IMR-90 (cell line): ENCODE measurements around the gene KMT2C. TPM values are rescaled to one million over a fixed set of nuclear protein-coding genes. Genes with fewer than 3 reads are reported as not detected.

Experiments
- ATAC-seq: fragments of 200-7000 bp; cut with Tn5 transposase; 2 replicates; pipeline ENCODE4 v1.9.1; 2020; ENCODE audit warnings: low read depth, mild to moderate bottlenecking, moderate library complexity
- BruUV-seq: library from RNA; stranded (reverse); fragments of 400-500 nt; replicated peaks from 2 replicates; lab custom pipeline; 2021; lab: Mats Ljungman, UMichigan
- CTCF ChIA-PET: fragments of 300-600 bp; formaldehyde crosslinking; extraction: SDS; loops from one replicate; lab custom pipeline; 2021; ENCODE audit warnings: antibody characterized with exemption; lab: Yijun Ruan, JAX
- POLR2A ChIA-PET: fragments of 300-600 bp; sonication (Branson Sonifier 250); formaldehyde crosslinking; loops from one replicate; lab custom pipeline; 2022; ENCODE audit warnings: antibody characterized with exemption; ENCODE audit not compliant: unreplicated experiment; lab: Charles Lee
- DNase-seq: peaks from one replicate; pipeline ENCODE4 v3.0.0; 2013
- H2AFZ ChIP-seq: replicated peaks from 2 replicates; pipeline ENCODE3; 2013; ENCODE audit warnings: low read length, mild to moderate bottlenecking; ENCODE audit not compliant: poor library complexity
- H2AK5ac ChIP-seq: 2 replicates; pipeline ENCODE4 v1.6.1; 2013; ENCODE audit warnings: low read depth, low read length, inconsistent platforms
- H2AK9ac ChIP-seq: replicated peaks from 2 replicates; pipeline ENCODE3; 2013; ENCODE audit warnings: mild to moderate bottlenecking, low read depth, low read length, moderate library complexity; ENCODE audit not compliant: poor library complexity
- H2BK120ac ChIP-seq: 2 replicates; pipeline ENCODE4 v1.6.1; 2013; ENCODE audit warnings: low read depth, low read length, inconsistent platforms
- H2BK15ac ChIP-seq: 3 replicates; pipeline ENCODE4 v1.6.1; 2013; ENCODE audit warnings: low read depth, low read length, inconsistent platforms
- H2BK20ac ChIP-seq: 2 replicates; pipeline ENCODE4 v1.6.1; 2013; ENCODE audit warnings: low read depth, mild to moderate bottlenecking, inconsistent platforms, low read length, moderate library complexity
- H2BK5ac ChIP-seq: 2 replicates; pipeline ENCODE4 v1.6.1; 2013; ENCODE audit warnings: mild to moderate bottlenecking, low read depth, low read length, inconsistent platforms; ENCODE audit not compliant: poor library complexity, severe bottlenecking
- H3K14ac ChIP-seq: replicated peaks from 2 replicates; pipeline ENCODE4 v1.6.1; 2013; ENCODE audit warnings: low read depth, low read length, inconsistent platforms
- H3K18ac ChIP-seq: 2 replicates; pipeline ENCODE4 v1.6.1; 2013; ENCODE audit warnings: low read depth, low read length, control low read depth
- H3K23ac ChIP-seq: 2 replicates; pipeline ENCODE4 v1.6.1; 2013; ENCODE audit warnings: low read depth, low read length, inconsistent platforms
- H3K27ac ChIP-seq: 2 replicates; pipeline ENCODE4 v1.5.1; 2013; ENCODE audit warnings: mild to moderate bottlenecking, control low read depth, low read length; ENCODE audit not compliant: insufficient read depth
- H3K27me3 ChIP-seq: 2 replicates; pipeline ENCODE4 v1.6.1; 2013; ENCODE audit warnings: low read length; ENCODE audit not compliant: control insufficient read depth, insufficient read depth
- H3K36me3 ChIP-seq: 2 replicates; pipeline ENCODE4 v1.6.1; 2013; ENCODE audit warnings: low read length, mixed read lengths; ENCODE audit not compliant: control insufficient read depth, insufficient read depth
- H3K4ac ChIP-seq: 2 replicates; pipeline ENCODE4 v1.6.1; 2013; ENCODE audit warnings: low read depth, low read length, inconsistent platforms
- H3K4me1 ChIP-seq: 2 replicates; pipeline ENCODE4 v1.6.1; 2013; ENCODE audit warnings: low read length, mixed read lengths; ENCODE audit not compliant: control insufficient read depth, insufficient read depth
- H3K4me2 ChIP-seq: 2 replicates; pipeline ENCODE4 v1.6.1; 2013; ENCODE audit warnings: low read depth, mild to moderate bottlenecking, control low read depth, low read length, moderate library complexity
- H3K4me3 ChIP-seq: 2 replicates; pipeline ENCODE4 v1.5.1; 2013; ENCODE audit warnings: low read depth, mild to moderate bottlenecking, control low read depth, low read length, moderate library complexity; ENCODE audit not compliant: insufficient read depth
- H3K56ac ChIP-seq: 2 replicates; pipeline ENCODE4 v1.6.1; 2013; ENCODE audit warnings: low read length, inconsistent platforms; ENCODE audit not compliant: insufficient read depth; ENCODE audit errors: extremely low read depth
- H3K79me1 ChIP-seq, 2 experiments: 2 replicates each; pipeline ENCODE4 v1.6.1; 2013; ENCODE audit warnings: low read length in 2 of 2, inconsistent platforms in 1 of 2, low read depth in 1 of 2
- H3K9ac ChIP-seq: 2 replicates; pipeline ENCODE4 v1.6.1; 2013; ENCODE audit warnings: low read depth, low read length, control low read depth
- H3K9me1 ChIP-seq: 2 replicates; pipeline ENCODE4 v1.6.1; 2013; ENCODE audit warnings: low read length, inconsistent platforms; ENCODE audit not compliant: insufficient read depth
- H3K9me3 ChIP-seq: 2 replicates; pipeline ENCODE4 v1.6.1; 2013; ENCODE audit warnings: low read length; ENCODE audit not compliant: control insufficient read depth, insufficient read depth
- H4K20me1 ChIP-seq: 2 replicates; pipeline ENCODE4 v1.6.1; 2013; ENCODE audit warnings: low read length, inconsistent platforms; ENCODE audit not compliant: insufficient read depth
- H4K5ac ChIP-seq: 2 replicates; pipeline ENCODE4 v1.6.1; 2013; ENCODE audit warnings: mild to moderate bottlenecking, low read depth, low read length, control low read depth
- H4K8ac ChIP-seq, 2 experiments: 2 replicates each; pipeline ENCODE4 v1.6.1; 2013; ENCODE audit warnings: low read depth in 2 of 2, low read length in 2 of 2, control low read depth in 1 of 2, inconsistent platforms in 1 of 2
- H4K91ac ChIP-seq: 2 replicates; pipeline ENCODE4 v1.6.1; 2013; ENCODE audit warnings: low read depth, low read length, inconsistent platforms; ENCODE audit not compliant: insufficient read depth
- CEBPB ChIP-seq: IDR thresholded peaks from 2 replicates; pipeline ENCODE4 v1.6.1; 2012; ENCODE audit warnings: low read depth, low read length, improper control_type of control experiment
- CHD1 ChIP-seq: IDR thresholded peaks from 2 replicates; pipeline ENCODE4 v1.6.1; 2012; ENCODE audit warnings: low read depth, low read length, improper control_type of control experiment
- MXI1 ChIP-seq: IDR thresholded peaks from 2 replicates; pipeline ENCODE4 v1.6.1; 2012; ENCODE audit warnings: low read depth, mild to moderate bottlenecking, low read length, moderate library complexity, borderline replicate concordance
- NFE2L2 ChIP-seq: fragments of 150-350 bp; IDR thresholded peaks from 2 replicates; pipeline ENCODE4 v1.6.1; 2016; ENCODE audit warnings: low read depth, mild to moderate bottlenecking, low read length
- POLR2A ChIP-seq: IDR thresholded peaks from 2 replicates; pipeline ENCODE4 v1.6.1; 2012; ENCODE audit warnings: mild to moderate bottlenecking, low read depth, low read length
- RAD21 ChIP-seq: IDR thresholded peaks from 2 replicates; pipeline ENCODE4 v1.6.1; 2012; ENCODE audit warnings: low read length, improper control_type of control experiment
- RCOR1 ChIP-seq: IDR thresholded peaks from 2 replicates; pipeline ENCODE4 v1.6.1; 2012; ENCODE audit warnings: mild to moderate bottlenecking, low read length, improper control_type of control experiment; ENCODE audit not compliant: insufficient replicate concordance
- RFX5 ChIP-seq: IDR thresholded peaks from 2 replicates; pipeline ENCODE4 v1.8.0; 2012; ENCODE audit warnings: low read depth, mild to moderate bottlenecking, low read length, moderate library complexity
- WGBS, 2 experiments: methylation state at CpG; one replicate each; pipeline versions ENCODE4 v1.1.5 to v1.1.7; 2013; ENCODE audit warnings: missing lambda C conversion rate in 2 of 2; ENCODE audit not compliant: insufficient read length in 1 of 2; ENCODE audit errors: extremely low coverage in 2 of 2; 5-methylcytosine and 5-hydroxymethylcytosine counted together
- dilution Hi-C: fragments of 300-500 bp; cut with HindIII; formaldehyde crosslinking; loops from one replicate; pipeline ENCODE4 v1.14.3; 2018; ENCODE audit warnings: low sequenced_read_pairs; ENCODE audit not compliant: unreplicated experiment
- in situ Hi-C: fragments of 300-500 bp; cut with MboI; formaldehyde crosslinking; loops from 3 replicates; pipeline ENCODE4 v1.14.3; 2019; ENCODE audit warnings: low sequenced_read_pairs, inconsistent platforms, mixed read lengths
- intact Hi-C: fragments of 100-400 bp; cut with micrococcal nuclease; formaldehyde crosslinking; loops from 2 replicates; pipeline ENCODE4 v1.10.0; 2022
- polyA plus RNA-seq, 3 experiments: library from polyadenylated mRNA; depleted of rRNA; stranded (reverse); fragments of >200 nt; gene quantifications; 2 replicates each; pipeline ENCODE4 v1.2.3, GENCODE V29; 2012; ENCODE audit warnings: low replicate concordance in 1 of 3
- total RNA-seq: library from RNA; depleted of rRNA; stranded (reverse); fragments of >200 nt; gene quantifications from 2 replicates; pipeline ENCODE4 v1.2.3, GENCODE V29; 2012
- TF ChIP-seq, protein P1 (sequence below): fragments of 150-350 bp; IDR thresholded peaks from 2 replicates; pipeline ENCODE4 v1.6.1; 2016; ENCODE audit warnings: low read depth, mild to moderate bottlenecking, low read length, moderate library complexity, borderline replicate concordance
- TF ChIP-seq, protein P2 (sequence below): fragments of 150-350 bp; IDR thresholded peaks from 2 replicates; pipeline ENCODE4 v1.6.1; 2017; ENCODE audit warnings: mild to moderate bottlenecking, antibody characterized with exemption, low read length, low read depth

The KMT2C gene
- total and polyA plus RNA-seq, 2 of the 4 experiments (the other 2 are of a cell fraction): 8.0 to 23.3 TPM

GRCh38 chr7:152185558-152185957 lies 250.2 kb downstream of the KMT2C start:
- peaks cover 41% of the 10 kb centered on the region for H3K36me3 ChIP-seq
- in situ Hi-C loops: no loop called here
- no peak overlapping the region for H2AK5ac ChIP-seq
- intact Hi-C loops: loop anchor here (5.0 kb wide), 2 partner anchors 33 to 522 kb away; no protein-coding TSS in a partner anchor
- no peak overlapping the region for H2BK120ac ChIP-seq
- no peak overlapping the region for H2BK5ac ChIP-seq
- dilution Hi-C loops: no loop called here
- no peak overlapping the region for H4K5ac ChIP-seq
- POLR2A ChIA-PET: interaction anchor here (0.5 kb wide), 1 partner anchor 510 kb away, joined by 3 read pairs; no protein-coding TSS in a partner anchor
- no peak overlapping the region for H3K18ac ChIP-seq
- H2BK15ac ChIP-seq: no peak overlapping the region
- no peak overlapping the region for H3K27ac ChIP-seq
- no peak overlapping the region for H3K23ac ChIP-seq
- no peak overlapping the region for H3K14ac ChIP-seq
- H2BK20ac ChIP-seq: no peak overlapping the region
- no TSS peak for BruUV-seq
- no peak overlapping the region for H2AK9ac ChIP-seq
- no peaks in the 10 kb centered on the region for H3K27me3 ChIP-seq
- no peak overlapping the region for H3K56ac ChIP-seq
- H2AFZ ChIP-seq: no peak overlapping the region
- TF ChIP-seq RFX5: no peak
- no peak for TF ChIP-seq NFE2L2
- no peak for TF ChIP-seq RAD21
- no peak for TF ChIP-seq RCOR1
- TF ChIP-seq, protein P1, sequence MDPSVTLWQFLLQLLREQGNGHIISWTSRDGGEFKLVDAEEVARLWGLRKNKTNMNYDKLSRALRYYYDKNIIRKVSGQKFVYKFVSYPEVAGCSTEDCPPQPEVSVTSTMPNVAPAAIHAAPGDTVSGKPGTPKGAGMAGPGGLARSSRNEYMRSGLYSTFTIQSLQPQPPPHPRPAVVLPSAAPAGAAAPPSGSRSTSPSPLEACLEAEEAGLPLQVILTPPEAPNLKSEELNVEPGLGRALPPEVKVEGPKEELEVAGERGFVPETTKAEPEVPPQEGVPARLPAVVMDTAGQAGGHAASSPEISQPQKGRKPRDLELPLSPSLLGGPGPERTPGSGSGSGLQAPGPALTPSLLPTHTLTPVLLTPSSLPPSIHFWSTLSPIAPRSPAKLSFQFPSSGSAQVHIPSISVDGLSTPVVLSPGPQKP: no peak
- TF ChIP-seq, protein P2, sequence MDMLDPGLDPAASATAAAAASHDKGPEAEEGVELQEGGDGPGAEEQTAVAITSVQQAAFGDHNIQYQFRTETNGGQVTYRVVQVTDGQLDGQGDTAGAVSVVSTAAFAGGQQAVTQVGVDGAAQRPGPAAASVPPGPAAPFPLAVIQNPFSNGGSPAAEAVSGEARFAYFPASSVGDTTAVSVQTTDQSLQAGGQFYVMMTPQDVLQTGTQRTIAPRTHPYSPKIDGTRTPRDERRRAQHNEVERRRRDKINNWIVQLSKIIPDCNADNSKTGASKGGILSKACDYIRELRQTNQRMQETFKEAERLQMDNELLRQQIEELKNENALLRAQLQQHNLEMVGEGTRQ: no peak
- no peak for TF ChIP-seq CEBPB
- no peak for TF ChIP-seq MXI1
- no peak for TF ChIP-seq CHD1
- no peak for TF ChIP-seq POLR2A
- no peak overlapping the region for H3K4me2 ChIP-seq
- peaks cover 0 to 9% of the 10 kb centered on the region in 2 experiments; a peak in 3 of 4 replicates for H3K79me1 ChIP-seq
- CTCF ChIA-PET: interaction anchor here (1.9 kb wide), 1 partner anchor 12 kb away, joined by 4 read pairs; no protein-coding TSS in a partner anchor
- H4K20me1 ChIP-seq: no peaks in the 10 kb centered on the region
- no CpG with 5 or more reads among the region's 4 CpGs for WGBS, 2 experiments
- no peaks in the 10 kb centered on the region for H3K4me1 ChIP-seq
- H3K4me3 ChIP-seq: no peak overlapping the region
- no peak for ATAC-seq
- no peaks in the 10 kb centered on the region for H3K9me3 ChIP-seq
- no peak overlapping the region for H3K9ac ChIP-seq
- no peak overlapping the region for H4K8ac ChIP-seq
- peaks cover 9% of the 10 kb centered on the region for H3K9me1 ChIP-seq
- no peak overlapping the region for H3K4ac ChIP-seq
- H4K91ac ChIP-seq: no peak overlapping the region
- DNase-seq: no peak
